ENCODE results near the gene PREX1. TPM values are rescaled to one million over a fixed set of nuclear protein-coding genes. Genes with fewer than 3 reads are reported as not detected.
"Not testable (repeated sequence)": the region's sequence is repeated elsewhere in the genome, so short reads cannot be mapped to it uniquely, and the experiment has no call there.

Gene PREX1
- total RNA-seq, 3 donors from 2014 or later, result 53.1 to 84.2 (median 65.1) TPM

DNA sequence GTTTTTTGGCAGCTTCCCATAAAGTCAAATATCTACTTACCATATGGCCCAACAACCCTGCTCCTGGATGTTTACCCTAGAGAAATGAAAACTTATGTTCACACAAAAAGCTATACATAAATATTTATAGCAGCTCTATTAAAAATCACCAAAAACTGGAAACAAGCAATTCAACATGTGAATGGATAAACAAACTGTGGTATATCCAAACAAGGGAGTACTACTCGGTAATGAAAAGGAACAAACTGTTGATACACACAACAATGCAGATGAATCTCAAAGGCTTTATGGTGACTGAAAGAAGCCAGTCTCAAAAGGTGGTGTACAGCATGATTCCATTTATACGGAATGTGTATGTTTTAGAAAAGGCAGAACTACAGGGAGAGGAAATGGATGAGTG lies 48.4 kb downstream of the PREX1 start:
- Histone ChIP-seq H3K4me1 (no peaks in the 10 kb centered on the region), H3K4me3 (no peak overlapping the region), H3K9me3 (peaks cover 0 to 4% of the 10 kb centered on the region in 2 donors), H3K27me3 (no peaks in the 10 kb centered on the region), H3K36me3 (no peaks in the 10 kb centered on the region), H3K27ac (no peak overlapping the region)
- TF ChIP-seq POLR2AphosphoS5 (IDR thresholded peaks at IDR 0.05) (no peak), POLR2A (IDR thresholded peaks at IDR 0.05) (no peak)
- TF ChIP-seq, protein P1, sequence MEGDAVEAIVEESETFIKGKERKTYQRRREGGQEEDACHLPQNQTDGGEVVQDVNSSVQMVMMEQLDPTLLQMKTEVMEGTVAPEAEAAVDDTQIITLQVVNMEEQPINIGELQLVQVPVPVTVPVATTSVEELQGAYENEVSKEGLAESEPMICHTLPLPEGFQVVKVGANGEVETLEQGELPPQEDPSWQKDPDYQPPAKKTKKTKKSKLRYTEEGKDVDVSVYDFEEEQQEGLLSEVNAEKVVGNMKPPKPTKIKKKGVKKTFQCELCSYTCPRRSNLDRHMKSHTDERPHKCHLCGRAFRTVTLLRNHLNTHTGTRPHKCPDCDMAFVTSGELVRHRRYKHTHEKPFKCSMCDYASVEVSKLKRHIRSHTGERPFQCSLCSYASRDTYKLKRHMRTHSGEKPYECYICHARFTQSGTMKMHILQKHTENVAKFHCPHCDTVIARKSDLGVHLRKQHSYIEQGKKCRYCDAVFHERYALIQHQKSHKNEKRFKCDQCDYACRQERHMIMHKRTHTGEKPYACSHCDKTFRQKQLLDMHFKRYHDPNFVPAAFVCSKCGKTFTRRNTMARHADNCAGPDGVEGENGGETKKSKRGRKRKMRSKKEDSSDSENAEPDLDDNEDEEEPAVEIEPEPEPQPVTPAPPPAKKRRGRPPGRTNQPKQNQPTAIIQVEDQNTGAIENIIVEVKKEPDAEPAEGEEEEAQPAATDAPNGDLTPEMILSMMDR (IDR thresholded peaks at IDR 0.05), result no peak
- DNase-seq (ENCODE audit: low spot score in 2 of 2), result no peak
- intact Hi-C loops (cut with DNase I; ENCODE audit: low total_unique reads), result no loop called here

DNA sequence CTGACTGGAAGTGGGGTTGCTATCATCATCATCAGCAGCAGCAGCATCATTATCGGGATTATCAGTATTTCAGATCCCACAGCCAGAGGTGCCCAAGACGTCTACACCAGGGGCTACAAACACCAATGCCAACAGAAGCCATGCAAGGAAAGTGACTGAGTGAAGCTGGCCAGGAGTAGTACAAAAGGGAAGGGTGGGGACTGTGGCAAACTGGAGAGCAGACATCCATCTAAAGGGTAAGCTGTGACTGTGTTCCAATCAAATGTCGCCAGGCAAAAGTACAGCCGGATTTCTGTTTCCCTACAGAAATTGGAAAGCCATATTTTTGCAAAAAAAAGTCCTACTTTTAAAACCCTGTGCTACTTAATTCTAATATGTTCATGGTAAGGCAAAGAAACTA lies 50.0 kb downstream of the PREX1 start:
- intact Hi-C loops (cut with DNase I; ENCODE audit: low total_unique reads), result no loop called here
- Histone ChIP-seq H3K4me1 (no peaks in the 10 kb centered on the region), H3K36me3 (no peaks in the 10 kb centered on the region), H3K27ac (no peak overlapping the region), H3K27me3 (no peaks in the 10 kb centered on the region), H3K9me3 (peaks cover 0 to 4% of the 10 kb centered on the region in 2 donors), H3K4me3 (no peak overlapping the region)
- TF ChIP-seq POLR2A (IDR thresholded peaks at IDR 0.05) (no peak), POLR2AphosphoS5 (IDR thresholded peaks at IDR 0.05) (no peak)
- TF ChIP-seq, protein P1 (IDR thresholded peaks at IDR 0.05), result no peak
- no peak for DNase-seq (ENCODE audit: low spot score in 2 of 2)

DNA sequence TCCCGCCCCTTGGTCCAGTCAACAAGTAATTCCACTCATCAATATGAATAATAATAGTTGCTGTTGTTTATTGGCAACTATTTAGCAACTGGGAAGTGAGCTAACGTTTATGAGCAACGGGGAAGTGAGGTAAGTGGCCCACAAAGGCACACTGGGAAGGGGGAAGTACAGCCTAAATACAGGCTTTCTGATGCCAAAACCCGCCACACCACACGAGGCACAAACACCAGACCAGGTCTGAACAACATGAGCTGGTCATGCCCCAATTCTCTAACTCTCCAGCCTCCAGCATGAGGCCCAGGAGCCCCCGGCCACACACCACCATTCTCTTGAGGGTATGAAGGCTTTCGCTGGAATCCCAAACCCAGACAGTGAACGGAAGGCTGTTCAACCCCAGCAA lies 50.8 kb downstream of the PREX1 start:
- H3K4me1 ChIP-seq, result no peaks in the 10 kb centered on the region
- TF ChIP-seq POLR2A (IDR thresholded peaks at IDR 0.05), result no peak
- TF ChIP-seq, protein P1 (IDR thresholded peaks at IDR 0.05), result no peak
- no peak for TF ChIP-seq POLR2AphosphoS5 (IDR thresholded peaks at IDR 0.05)

DNA sequence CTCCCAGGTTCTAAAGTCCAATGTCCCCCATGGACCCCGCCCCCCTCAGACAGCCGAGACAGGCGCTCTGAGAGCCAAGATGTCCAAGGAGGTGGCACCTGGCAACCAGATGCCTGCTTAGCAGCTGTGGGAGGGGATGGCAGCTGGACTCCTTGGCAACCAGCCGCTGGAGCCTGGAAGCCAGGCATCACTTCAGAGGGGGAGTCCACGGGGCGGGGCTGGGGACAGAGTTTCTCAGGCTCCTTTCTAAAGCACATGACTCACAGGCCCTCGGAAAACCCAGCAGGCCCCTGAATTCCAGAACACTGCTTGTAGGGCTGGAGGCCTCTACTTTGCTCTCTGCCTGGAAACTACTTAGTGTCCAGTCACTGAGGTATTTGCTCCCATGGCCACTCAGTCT lies 51.5 kb downstream of the PREX1 start:
- no peaks in the 10 kb centered on the region for H3K36me3 ChIP-seq
- DNase-seq (ENCODE audit: low spot score in 2 of 2), result no peak
- no peak overlapping the region for H3K27ac ChIP-seq
- TF ChIP-seq POLR2A (IDR thresholded peaks at IDR 0.05) (no peak), POLR2AphosphoS5 (IDR thresholded peaks at IDR 0.05) (no peak)
- TF ChIP-seq, protein P1 (IDR thresholded peaks at IDR 0.05), result no peak
- H3K27me3 ChIP-seq, result no peaks in the 10 kb centered on the region
- intact Hi-C loops (cut with DNase I; ENCODE audit: low total_unique reads), result no loop called here
- peaks cover 0 to 4% of the 10 kb centered on the region in 2 donors for H3K9me3 ChIP-seq
- no peak overlapping the region for H3K4me3 ChIP-seq
- H3K4me1 ChIP-seq, result no peaks in the 10 kb centered on the region

More for the DNA sequence above, 50.8 kb downstream of the PREX1 start:
- no peaks in the 10 kb centered on the region for H3K27me3 ChIP-seq
- DNase-seq (ENCODE audit: low spot score in 2 of 2), result no peak
- no peaks in the 10 kb centered on the region for H3K36me3 ChIP-seq
- peaks cover 0 to 4% of the 10 kb centered on the region in 2 donors for H3K9me3 ChIP-seq
- H3K27ac ChIP-seq, result no peak overlapping the region
- intact Hi-C loops (cut with DNase I; ENCODE audit: low total_unique reads), result no loop called here
- no peak overlapping the region for H3K4me3 ChIP-seq

DNA sequence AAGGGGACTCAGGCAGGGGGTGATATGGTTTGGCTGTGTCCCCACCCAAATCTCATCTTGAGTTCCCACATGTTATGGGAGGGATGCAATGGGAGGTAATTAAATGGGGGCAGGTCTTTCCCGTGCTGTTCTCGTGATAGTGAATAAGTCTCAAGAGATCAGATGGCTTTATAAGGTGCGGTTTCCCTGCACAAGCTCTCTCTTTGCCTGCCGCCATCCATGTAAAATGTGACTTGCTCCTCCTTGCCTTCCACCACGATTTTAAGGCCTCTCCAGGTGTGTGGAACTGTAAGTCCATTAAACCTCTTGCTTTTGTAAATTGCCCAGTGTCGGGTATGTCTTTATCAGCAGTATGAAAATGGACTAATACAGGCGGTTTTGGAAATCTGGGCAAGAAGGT lies 52.3 kb downstream of the PREX1 start:
- intact Hi-C loops (cut with DNase I; ENCODE audit: low total_unique reads); H3K4me3 ChIP-seq; H3K9me3 ChIP-seq; DNase-seq (ENCODE audit: low spot score in 2 of 2); H3K36me3 ChIP-seq; H3K27me3 ChIP-seq; H3K27ac ChIP-seq; H3K4me1 ChIP-seq: not testable (repeated sequence)

DNA sequence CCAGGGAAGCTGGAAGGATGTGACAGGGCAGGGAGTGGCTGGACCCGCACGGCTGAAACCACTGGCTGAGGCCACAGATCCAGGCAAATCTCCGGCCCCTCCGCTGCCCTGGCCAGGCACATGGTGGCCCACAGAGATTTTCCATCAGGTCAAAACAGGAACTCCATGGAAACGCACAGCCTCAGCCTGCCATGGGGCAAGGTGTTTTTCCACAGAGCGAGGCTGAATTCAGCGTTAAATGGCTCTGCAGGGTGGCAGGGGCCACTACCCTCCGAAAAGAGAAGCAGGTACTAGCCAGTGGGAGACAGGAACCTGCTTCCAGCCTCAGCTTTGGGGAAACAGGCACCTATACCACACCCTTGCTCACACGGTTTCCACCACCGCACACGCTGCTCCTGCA lies 53.1 kb downstream of the PREX1 start:
- no peaks in the 10 kb centered on the region for H3K27me3 ChIP-seq
- H3K4me1 ChIP-seq, result no peaks in the 10 kb centered on the region
- peaks cover 0 to 4% of the 10 kb centered on the region in 2 donors for H3K9me3 ChIP-seq
- no peak overlapping the region for H3K4me3 ChIP-seq
- TF ChIP-seq, protein P1 (IDR thresholded peaks at IDR 0.05), result no peak
- no peak for TF ChIP-seq POLR2A (IDR thresholded peaks at IDR 0.05)
- no peak for TF ChIP-seq POLR2AphosphoS5 (IDR thresholded peaks at IDR 0.05)
- intact Hi-C loops (cut with DNase I; ENCODE audit: low total_unique reads), result no loop called here
- H3K36me3 ChIP-seq, result no peaks in the 10 kb centered on the region
- H3K27ac ChIP-seq, result peak overlapping the region in 1 of 2 donors; percentile 43
- no peak for DNase-seq (ENCODE audit: low spot score in 2 of 2)
